IPS-18c (cell line): Measurements from ENCODE around the gene ATXN1.

Experiments used
- H3K4me3 ChIP-seq: 2 replicates; pipeline ENCODE4 v1.7.0; 2013; ENCODE audit warnings: low read depth, mild to moderate bottlenecking, low read length, moderate library complexity; ENCODE audit not compliant: insufficient read depth
- H3K9me3 ChIP-seq: one replicate; pipeline ENCODE4 v1.6.1; 2013; ENCODE audit warnings: mild to moderate bottlenecking, low read length, moderate library complexity; ENCODE audit not compliant: control insufficient read depth, insufficient read depth

ATXN1 gene

GRCh38 chr6:16438718-16439591, 322.3 kb downstream of the ATXN1 start:
- Histone ChIP-seq H3K4me3 (no peak overlapping the region), H3K9me3 (peaks cover 2% of the 10 kb centered on the region)

DNA sequence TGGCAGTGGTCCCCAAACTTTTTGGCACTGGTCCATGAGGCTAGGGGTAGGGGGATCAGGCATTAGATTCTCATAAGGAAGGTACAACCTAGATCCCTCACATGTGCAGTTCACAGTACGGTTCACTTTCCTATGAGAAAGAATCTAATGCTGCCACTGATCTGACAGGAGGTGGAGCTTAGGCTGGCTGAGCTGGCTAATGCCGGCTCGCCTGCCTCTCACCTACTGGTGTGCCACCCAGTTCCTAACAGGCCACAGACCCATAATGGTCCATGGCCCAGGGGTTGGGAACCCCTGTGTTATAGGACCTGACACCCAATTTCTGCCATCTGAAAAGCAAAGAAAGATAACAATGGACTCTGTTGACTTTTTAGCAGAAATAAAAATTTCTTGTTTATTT, 323.3 kb downstream of the ATXN1 start:
- Histone ChIP-seq H3K9me3 (peaks cover 2% of the 10 kb centered on the region), H3K4me3 (no peak overlapping the region)

DNA sequence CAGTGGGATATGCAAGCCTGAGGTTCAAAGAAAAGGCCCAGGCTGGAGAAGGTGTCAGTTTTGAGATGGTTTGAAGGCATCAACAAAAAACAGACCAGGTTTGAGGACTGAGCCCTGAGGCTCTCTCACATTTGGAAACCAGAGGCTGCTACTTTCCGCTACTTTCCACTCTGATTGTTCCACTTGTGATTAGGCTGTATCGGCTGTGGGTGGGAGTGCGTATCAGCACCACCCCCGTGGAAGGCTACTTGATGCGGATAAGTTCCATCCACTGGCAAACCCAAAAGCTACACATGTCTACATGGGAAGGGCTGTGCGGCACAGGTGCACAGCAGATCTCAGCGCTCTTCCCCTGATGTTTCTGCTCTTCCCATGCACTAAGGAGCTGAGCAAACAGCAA, 324.2 kb downstream of the ATXN1 start:
- Histone ChIP-seq H3K4me3 (no peak overlapping the region), H3K9me3 (peaks cover 2% of the 10 kb centered on the region)

GRCh38 chr6:16436550-16436949, 324.7 kb downstream of the ATXN1 start:
- H3K9me3 ChIP-seq: peaks cover 2% of the 10 kb centered on the region
- no peak overlapping the region for H3K4me3 ChIP-seq

GRCh38 chr6:16434885-16435284, 326.4 kb downstream of the ATXN1 start:
- Histone ChIP-seq H3K9me3 (peaks cover 2% of the 10 kb centered on the region), H3K4me3 (no peak overlapping the region)

DNA sequence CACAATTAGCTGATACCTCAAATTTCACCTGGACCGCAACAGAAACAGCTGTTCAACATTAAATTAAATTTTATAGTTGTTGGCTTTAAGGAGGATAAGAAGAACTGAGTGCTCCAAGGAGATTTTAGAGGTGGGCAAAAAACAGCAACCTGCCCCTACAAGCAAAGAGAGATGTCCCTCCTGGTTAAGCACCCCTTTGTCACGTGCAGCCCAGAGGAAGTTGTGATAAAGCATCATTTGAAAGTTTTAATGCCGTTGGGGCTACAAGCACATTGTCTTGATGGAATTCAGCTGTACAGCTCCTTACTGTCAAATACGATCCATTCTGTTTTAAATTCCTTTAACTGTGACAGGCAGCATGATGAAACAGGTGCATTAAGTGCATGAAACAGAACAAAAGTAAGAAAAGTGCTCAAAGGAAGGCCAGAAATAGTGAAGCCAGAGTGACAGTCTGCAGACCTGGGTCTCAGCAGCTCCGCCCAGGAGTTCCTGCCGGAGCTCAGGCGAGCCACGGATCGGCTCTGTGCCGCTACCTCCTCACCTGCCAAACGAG, 327.8 kb downstream of the ATXN1 start:
- H3K9me3 ChIP-seq: no peaks in the 10 kb centered on the region
- no peak overlapping the region for H3K4me3 ChIP-seq

GRCh38 chr6:16432075-16433032, 328.9 kb downstream of the ATXN1 start:
- Histone ChIP-seq H3K9me3 (no peaks in the 10 kb centered on the region), H3K4me3 (no peak overlapping the region)

- no peaks in the 10 kb centered on the region for H3K9me3 ChIP-seq
- H3K4me3 ChIP-seq: no peak overlapping the region
Observed at GRCh38 chr6:16431106-16431505, 330.2 kb downstream of the ATXN1 start.

- no peaks in the 10 kb centered on the region for H3K9me3 ChIP-seq
- H3K4me3 ChIP-seq: no peak overlapping the region
Observed at GRCh38 chr6:16430391-16431089, 330.7 kb downstream of the ATXN1 start.

- H3K9me3 ChIP-seq: no peaks in the 10 kb centered on the region
- H3K4me3 ChIP-seq: no peak overlapping the region
Observed at GRCh38 chr6:16429669-16430068, 331.6 kb downstream of the ATXN1 start.

- Histone ChIP-seq H3K4me3 (no peak overlapping the region), H3K9me3 (no peaks in the 10 kb centered on the region)
Observed at GRCh38 chr6:16427124-16427523, 334.1 kb downstream of the ATXN1 start.

DNA sequence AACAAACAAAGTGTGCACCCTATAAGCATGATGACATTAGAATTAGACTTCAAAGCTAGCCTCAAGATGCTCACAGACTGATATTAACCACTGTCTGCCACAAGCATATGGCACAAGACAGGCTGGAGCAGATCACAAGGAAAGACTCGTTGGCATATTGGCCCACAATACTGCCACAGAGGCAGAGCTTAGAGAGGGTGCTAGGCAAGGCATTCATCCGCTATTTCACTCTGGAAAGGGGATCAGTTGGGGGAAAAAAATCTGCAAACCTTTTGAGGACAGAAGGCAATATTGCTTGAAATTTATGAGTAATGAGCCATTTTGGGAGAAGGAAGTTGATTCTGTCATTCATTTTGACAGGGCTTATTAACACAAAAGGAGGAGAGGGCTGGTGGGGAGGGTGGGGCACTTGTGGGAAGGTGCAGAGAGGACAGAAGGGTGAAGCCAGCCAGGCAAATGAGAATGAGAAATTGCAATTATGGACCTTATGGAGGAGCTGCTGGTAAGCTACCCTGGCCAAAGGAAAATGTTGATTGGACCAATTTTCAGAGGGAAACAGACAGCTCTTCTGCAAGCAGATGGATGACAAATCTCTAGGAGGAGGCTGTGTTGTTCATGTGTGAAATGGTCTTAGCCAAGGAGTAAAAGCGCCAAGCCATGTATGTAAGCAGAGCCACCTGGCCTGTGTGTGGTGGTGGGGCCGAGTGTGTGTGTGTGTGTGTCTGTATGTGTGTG, 335.2 kb downstream of the ATXN1 start:
- Histone ChIP-seq H3K9me3 (no peaks in the 10 kb centered on the region), H3K4me3 (no peak overlapping the region)

DNA sequence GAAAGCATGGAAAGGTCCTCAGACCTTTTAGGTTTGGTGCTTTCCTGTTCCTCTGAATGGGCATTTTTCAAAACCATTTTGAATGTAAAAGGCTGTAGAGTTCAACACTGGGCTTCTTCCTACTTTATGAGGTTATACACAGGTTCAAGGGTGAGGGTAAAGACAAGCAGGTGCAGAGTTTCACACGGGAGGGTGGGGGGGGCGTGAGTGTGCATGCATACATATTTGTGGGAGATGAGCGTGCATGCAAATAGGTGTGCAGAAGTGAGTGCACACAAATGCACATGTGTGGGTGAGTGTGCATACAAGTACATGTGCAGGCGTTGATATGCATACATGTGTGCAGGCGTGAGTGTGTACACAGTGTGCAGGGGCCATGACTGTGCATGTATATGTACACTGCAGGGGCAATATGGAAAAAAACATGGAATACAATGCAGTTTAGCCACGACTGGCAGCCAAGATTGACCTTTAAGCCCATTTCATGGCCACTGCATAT, 339.7 kb downstream of the ATXN1 start:
- Histone ChIP-seq H3K9me3 (no peaks in the 10 kb centered on the region), H3K4me3 (no peak overlapping the region)

GRCh38 chr6:16420715-16421461, 340.4 kb downstream of the ATXN1 start:
- Histone ChIP-seq H3K9me3 (no peaks in the 10 kb centered on the region), H3K4me3 (no peak overlapping the region)

- H3K4me3 ChIP-seq: no peak overlapping the region
- H3K9me3 ChIP-seq: no peaks in the 10 kb centered on the region
Observed at GRCh38 chr6:16420337-16420714, 340.9 kb downstream of the ATXN1 start.
